GM12864 (cell line): ENCODE data around the gene HSPA1L.

ENCODE experiments used
- DNase-seq: peaks from one replicate; pipeline ENCODE4 v3.0.0-alpha.2; 2011; ENCODE audit warnings: low read depth
- H3K4me3 ChIP-seq: 2 replicates; pipeline ENCODE4 v1.5.1; 2011; ENCODE audit warnings: mild to moderate bottlenecking, low read depth, low read length, control low read depth
- CTCF ChIP-seq: IDR thresholded peaks from 2 replicates; pipeline ENCODE4 v1.5.1; 2011; ENCODE audit warnings: low read depth, mild to moderate bottlenecking, moderate library complexity, low read length, control low read depth, inconsistent platforms; ENCODE audit errors: missing control alignments

Gene HSPA1L

GRCh38 chr6:31769684-31770371 lies 45.3 kb downstream of the HSPA1L start:
- peak; percentile 94 for TF ChIP-seq CTCF
- no peak overlapping the region for H3K4me3 ChIP-seq
- DNase-seq = no peak

- no peak for TF ChIP-seq CTCF
- DNase-seq = no peak
- no peak overlapping the region for H3K4me3 ChIP-seq
Observed at GRCh38 chr6:31768363-31769257, 46.5 kb downstream of the HSPA1L start.

GRCh38 chr6:31767096-31767645 lies 47.9 kb downstream of the HSPA1L start:
- no peak overlapping the region for H3K4me3 ChIP-seq
- DNase-seq = no peak
- TF ChIP-seq CTCF = no peak

DNA sequence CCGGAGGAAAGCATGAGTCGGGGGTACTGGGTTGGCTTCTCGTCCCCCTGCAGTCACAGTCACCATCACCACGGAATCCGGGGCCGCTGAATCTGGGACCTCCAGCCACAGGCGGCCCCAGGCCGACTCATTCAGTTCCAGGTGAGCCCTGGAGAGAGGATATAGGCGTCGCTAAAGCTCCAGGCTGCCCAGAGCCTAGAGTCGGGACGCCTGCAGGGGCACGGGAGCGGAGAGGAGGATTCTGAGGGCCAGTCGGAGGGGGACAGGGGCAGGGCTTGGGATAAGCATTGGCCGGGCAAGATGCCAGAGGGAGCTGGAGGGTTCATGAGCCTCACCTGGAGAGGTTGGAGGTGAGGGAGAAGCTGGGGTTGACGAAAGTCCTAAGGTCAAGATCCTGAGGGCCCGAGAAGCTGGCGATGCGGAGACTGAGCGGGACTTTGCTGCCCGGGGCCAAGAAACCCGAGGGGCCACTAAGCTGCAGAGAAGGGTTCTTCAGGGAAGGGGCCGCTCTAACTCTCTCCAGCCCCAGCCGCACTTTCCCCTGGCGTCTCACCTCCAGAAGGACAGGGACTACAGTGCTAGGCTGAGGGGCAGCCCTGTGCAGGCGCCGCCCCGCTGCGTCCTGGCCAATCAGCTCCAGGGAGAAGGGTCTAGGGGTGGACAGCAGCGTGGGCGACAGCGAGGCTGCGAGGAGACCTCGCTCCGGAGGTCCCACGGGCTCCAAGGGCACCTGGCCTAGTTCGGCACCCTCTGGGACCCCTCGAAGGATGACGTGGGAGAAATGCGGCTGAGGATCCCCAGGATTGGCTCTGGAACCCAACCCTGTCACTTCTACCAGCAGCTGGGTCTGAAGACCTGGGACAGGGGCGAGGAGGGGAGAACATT lies 48.9 kb downstream of the HSPA1L start:
- no peak for DNase-seq
- H3K4me3 ChIP-seq = no peak overlapping the region
- no peak for TF ChIP-seq CTCF

DNA sequence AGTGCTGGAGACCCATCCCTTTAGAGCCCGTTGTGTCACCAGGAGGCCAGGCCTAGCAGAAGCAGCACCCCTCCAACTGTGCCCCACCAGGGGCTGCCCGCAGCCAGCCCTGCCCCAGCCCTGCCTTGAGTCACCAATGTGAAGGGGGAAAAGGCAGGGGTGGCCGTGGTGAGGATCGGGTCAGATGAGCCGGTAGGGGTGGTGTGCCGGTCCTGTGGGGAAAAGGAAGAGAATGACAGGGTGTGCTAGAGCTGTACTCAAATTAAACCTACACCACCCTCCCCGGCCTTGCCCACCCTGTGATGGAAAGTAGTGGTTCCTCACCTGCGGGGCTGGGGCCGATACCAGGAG lies 49.5 kb downstream of the HSPA1L start:
- no peak for TF ChIP-seq CTCF
- no peak for DNase-seq
- H3K4me3 ChIP-seq = no peak overlapping the region

- TF ChIP-seq CTCF = no peak
- no peak overlapping the region for H3K4me3 ChIP-seq
- no peak for DNase-seq
Observed at GRCh38 chr6:31764198-31764597, 50.9 kb downstream of the HSPA1L start.
